H1 (cell line): ENCODE results near the gene MMP19. TPM values are rescaled to one million over a fixed set of nuclear protein-coding genes. Genes with fewer than 3 reads are reported as not detected.
A peak's percentile ranks its signal among the peaks of the same experiment; 100 is the strongest.

Experiments
- ASH2L ChIP-seq: fragments of 200-600, 300-600 bp; sonication (generic); IDR thresholded peaks from one replicate; pipeline ENCODE4 v1.7.1; 2017; ENCODE audit warnings: low read length
- ATF2 ChIP-seq: IDR thresholded peaks from 2 replicates; pipeline ENCODE4 v1.6.1; 2012; ENCODE audit warnings: low read length, inconsistent platforms
- CBX8 ChIP-seq: fragments of 300-800, 300-1000 bp; sonication (generic); IDR thresholded peaks from 2 replicates; pipeline ENCODE4 v1.7.1; 2016; ENCODE audit warnings: low read depth, low read length, borderline replicate concordance
- CHD1 ChIP-seq: IDR thresholded peaks from 2 replicates; pipeline ENCODE4 v1.6.1; 2012; ENCODE audit warnings: low read depth, low read length, improper control_type of control experiment
- CHD2 ChIP-seq: IDR thresholded peaks from 2 replicates; pipeline ENCODE4 v1.6.1; 2012; ENCODE audit warnings: low read length, improper control_type of control experiment
- CREB1 ChIP-seq: IDR thresholded peaks from 2 replicates; pipeline ENCODE4 v1.6.1; 2012; ENCODE audit warnings: inconsistent platforms
- E2F6 ChIP-seq: IDR thresholded peaks from 2 replicates; pipeline ENCODE4 v1.6.1; 2012; ENCODE audit warnings: inconsistent platforms
- EGR1 ChIP-seq: IDR thresholded peaks from 2 replicates; pipeline ENCODE4 v1.6.1; 2011; ENCODE audit warnings: low read depth, low read length, borderline replicate concordance
- GTF2F1 ChIP-seq: IDR thresholded peaks from 2 replicates; pipeline ENCODE4 v1.6.1; 2012; ENCODE audit warnings: low read depth, low read length, improper control_type of control experiment, borderline replicate concordance
- HDAC6 ChIP-seq: IDR thresholded peaks from one replicate; pipeline ENCODE4 v1.7.1; 2012; ENCODE audit warnings: low read depth, mild to moderate bottlenecking, inconsistent platforms, low read length, moderate library complexity
- KDM4A ChIP-seq: IDR thresholded peaks from one replicate; pipeline ENCODE4 v1.7.1; 2012; ENCODE audit warnings: low read depth, mild to moderate bottlenecking, moderate library complexity, low read length, inconsistent platforms; ENCODE audit not compliant: severe bottlenecking
- KDM5A ChIP-seq: fragments of 200-600 bp; IDR thresholded peaks from 2 replicates; pipeline ENCODE4 v1.7.1; 2012; ENCODE audit warnings: mild to moderate bottlenecking, low read length, inconsistent platforms, mixed read lengths
- PHF8 ChIP-seq: fragments of 200-600 bp; sonication (generic); conservative IDR thresholded peaks from 2 replicates; pipeline ENCODE4 v1.7.1; 2012; ENCODE audit warnings: low read depth, mild to moderate bottlenecking, inconsistent platforms, low read length, moderate library complexity
- SAP30 ChIP-seq: fragments of 300-600 bp; sonication (generic); IDR thresholded peaks from 2 replicates; pipeline ENCODE4 v1.7.1; 2012; ENCODE audit warnings: low read length, moderate library complexity, mild to moderate bottlenecking, inconsistent platforms; ENCODE audit not compliant: insufficient read depth, insufficient replicate concordance
- SP1 ChIP-seq: IDR thresholded peaks from 2 replicates; pipeline ENCODE4 v1.6.1; 2011; ENCODE audit warnings: low read depth, low read length
- SP4 ChIP-seq: IDR thresholded peaks from 2 replicates; pipeline ENCODE4 v1.6.1; 2012; ENCODE audit warnings: low read length, inconsistent platforms
- SUZ12 ChIP-seq: fragments of 200-600 bp; sonication (generic); IDR thresholded peaks from 2 replicates; pipeline ENCODE4 v1.6.1; 2012; ENCODE audit warnings: mild to moderate bottlenecking, inconsistent platforms, low read length, moderate library complexity, mixed read lengths
- TAF1 ChIP-seq: IDR thresholded peaks from 2 replicates; pipeline ENCODE4 v1.6.1; 2011; ENCODE audit warnings: mild to moderate bottlenecking, low read depth, low read length
- TAF7 ChIP-seq: optimal IDR thresholded peaks from 2 replicates; pipeline ENCODE3; 2011; ENCODE audit warnings: low read depth, mild to moderate bottlenecking, inconsistent platforms, low read length, moderate library complexity, borderline replicate concordance
- TBP ChIP-seq: IDR thresholded peaks from 2 replicates; pipeline ENCODE4 v1.6.1; 2011; ENCODE audit warnings: low read depth, low read length, improper control_type of control experiment
- TEAD4 ChIP-seq: IDR thresholded peaks from 2 replicates; pipeline ENCODE4 v1.6.1; 2012; ENCODE audit warnings: low read depth, low read length, inconsistent platforms, mixed read lengths
- YY1 ChIP-seq: IDR thresholded peaks from 2 replicates; pipeline ENCODE4 v1.6.1; 2011; ENCODE audit warnings: low read depth, mild to moderate bottlenecking, low read length
- polyA plus RNA-seq, 7 experiments: library from polyadenylated mRNA; depleted of rRNA in 3 of 7; stranded (reverse) in 5 of 7; unstranded in 2 of 7; fragments of >200 nt in 5 of 7; fragments of 200-250 nt in 2 of 7; gene quantifications; 1 replicate in 5 of 7; 2 replicates in 1 of 7; 4 replicates in 1 of 7; pipeline versions ENCODE4 v1.2.1 to v1.2.3, GENCODE V29; 2011 to 2013; ENCODE audit warnings: missing spikeins in 2 of 7, mixed read lengths in 2 of 7
- total RNA-seq: library from RNA; stranded (reverse); fragmentation: NEBNext Ultra II Directional; extraction: Animal tissue kit (Norgen Biotek cat#: 25700); gene quantifications from 2 replicates; pipeline ENCODE4 v1.2.1, GENCODE V29; 2021

The MMP19 gene
- total and polyA plus RNA-seq, 2 of the 8 experiments (the other 6 are each of a cell fraction or from before 2014, with no cell fraction given): 2.7 to 3.3 TPM

DNA sequence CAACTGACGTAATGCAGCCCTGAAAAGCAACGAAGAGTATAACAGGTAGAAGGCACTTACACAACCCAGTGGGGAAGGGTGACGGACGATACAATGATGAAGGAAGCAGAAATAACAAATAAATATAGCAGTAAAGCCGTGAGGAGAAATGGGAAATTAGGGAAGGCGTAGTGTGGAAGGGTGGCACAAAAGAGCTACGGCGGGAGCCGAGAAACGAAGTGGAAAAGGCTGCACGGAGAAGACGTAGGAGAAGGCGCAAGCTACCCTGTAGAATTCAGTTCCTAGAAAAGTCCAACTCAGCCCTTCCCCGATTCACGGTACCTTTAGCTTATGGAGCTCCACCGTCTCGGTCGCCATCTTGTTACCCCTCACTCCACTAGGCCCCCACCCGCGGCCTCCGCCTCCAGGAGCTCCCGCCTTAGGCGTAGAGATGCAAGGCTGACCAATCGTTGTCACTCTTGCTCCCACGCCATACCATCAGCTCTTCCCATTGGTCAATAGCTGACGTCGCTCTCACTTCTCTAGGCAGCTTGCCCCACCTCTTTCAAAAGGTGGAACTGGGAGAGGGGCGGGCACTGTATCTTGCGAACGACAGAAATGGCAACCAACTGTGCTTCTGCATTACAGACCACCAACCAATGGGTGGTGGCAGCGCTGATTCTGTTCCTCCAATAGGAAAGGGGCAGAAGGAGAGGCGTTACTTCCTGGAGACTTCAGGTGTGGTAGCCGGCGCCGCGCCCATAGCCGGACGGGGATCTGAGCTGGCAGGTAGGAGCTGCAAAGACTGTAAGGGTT, 25.2 kb downstream of the MMP19 start, which contains the start of the genes ORMDL2 and SARNP (continued):
- TF ChIP-seq ATF2 (peak; percentile 62; the same call in 1 of the 2 replicates), HDAC6 (no peak), SP1 (peak; percentile 99), YY1 (peak; percentile 96), TAF1 (peak; percentile 97), SAP30 (peak; percentile 76), CHD2 (peak; percentile 94), CHD1 (peak; percentile 59; the same call in 1 of the 2 replicates), SP4 (peak; percentile 94), E2F6 (peak; percentile 36; the same call in 1 of the 2 replicates), KDM4A (peak; percentile 59), SUZ12 (no peak), CREB1 (peak; percentile 77), TBP (peak; percentile 93), KDM5A (peak; percentile 80; the same call in 1 of the 2 replicates), TAF7 (peak; percentile 94), TEAD4 (no peak), CBX8 (no peak), EGR1 (0 out of 2 replicates have a peak, but pooled peaks have one; percentile 5), GTF2F1 (peak; percentile 74; the same call in 1 of the 2 replicates), ASH2L (peak; percentile 82), PHF8 (peak; percentile 86)
